DMS79 treated with DMSO at 0.1 percent for 48 hours (cell line): ENCODE results near the gene PLEKHJ1.

Experiments
- DNase-seq: peaks from one replicate; lab custom pipeline; 2025; lab: John Stamatoyannopoulos, UW

The PLEKHJ1 gene

GRCh38 chr19:2197270-2197669 lies 38.9 kb downstream of the PLEKHJ1 start:
- DNase-seq, result no peak

GRCh38 chr19:2195914-2196313 lies 40.2 kb downstream of the PLEKHJ1 start:
- no peak for DNase-seq

GRCh38 chr19:2195361-2195760 lies 40.8 kb downstream of the PLEKHJ1 start:
- no peak for DNase-seq

- DNase-seq, result no peak
These were observed 41.5 kb downstream of the PLEKHJ1 start for GRCh38 chr19:2194513-2195078.

GRCh38 chr19:2193807-2194206 lies 42.3 kb downstream of the PLEKHJ1 start:
- DNase-seq, result no peak

GRCh38 chr19:2192862-2193261 lies 43.3 kb downstream of the PLEKHJ1 start:
- DNase-seq, result no peak

- DNase-seq, result no peak
These were observed 44.4 kb downstream of the PLEKHJ1 start for GRCh38 chr19:2191456-2192310.

GRCh38 chr19:2190848-2191455 lies 45.2 kb downstream of the PLEKHJ1 start:
- DNase-seq, result no peak

- DNase-seq, result no peak
These were observed 46.2 kb downstream of the PLEKHJ1 start for GRCh38 chr19:2189880-2190279.

- no peak for DNase-seq
These were observed 47.3 kb downstream of the PLEKHJ1 start for GRCh38 chr19:2188708-2189385.

- no peak for DNase-seq
These were observed 49.0 kb downstream of the PLEKHJ1 start for GRCh38 chr19:2187159-2187558.

- DNase-seq, result no peak
These were observed 49.9 kb downstream of the PLEKHJ1 start for GRCh38 chr19:2186071-2186846.

- no peak for DNase-seq
These were observed 50.4 kb downstream of the PLEKHJ1 start for GRCh38 chr19:2185734-2186070.

- DNase-seq, result no peak
These were observed 51.6 kb downstream of the PLEKHJ1 start for GRCh38 chr19:2184422-2184975.
